KBM-7 (cell line): ENCODE results near the gene DCC.
A peak's percentile ranks its signal among the peaks of the same experiment; 100 is the strongest.

Experiments used
- DNase-seq: peaks from one replicate; pipeline ENCODE4 v3.0.0-alpha.2; 2015
- in situ Hi-C: fragments of 300-500 bp; cut with MboI; formaldehyde crosslinking; loops from 2 replicates; pipeline ENCODE4 v1.14.3; 2020; ENCODE audit warnings: low sequenced_read_pairs, low pct_unique_long_range_greater_than_20kb, mixed read lengths

Gene DCC, protein sequence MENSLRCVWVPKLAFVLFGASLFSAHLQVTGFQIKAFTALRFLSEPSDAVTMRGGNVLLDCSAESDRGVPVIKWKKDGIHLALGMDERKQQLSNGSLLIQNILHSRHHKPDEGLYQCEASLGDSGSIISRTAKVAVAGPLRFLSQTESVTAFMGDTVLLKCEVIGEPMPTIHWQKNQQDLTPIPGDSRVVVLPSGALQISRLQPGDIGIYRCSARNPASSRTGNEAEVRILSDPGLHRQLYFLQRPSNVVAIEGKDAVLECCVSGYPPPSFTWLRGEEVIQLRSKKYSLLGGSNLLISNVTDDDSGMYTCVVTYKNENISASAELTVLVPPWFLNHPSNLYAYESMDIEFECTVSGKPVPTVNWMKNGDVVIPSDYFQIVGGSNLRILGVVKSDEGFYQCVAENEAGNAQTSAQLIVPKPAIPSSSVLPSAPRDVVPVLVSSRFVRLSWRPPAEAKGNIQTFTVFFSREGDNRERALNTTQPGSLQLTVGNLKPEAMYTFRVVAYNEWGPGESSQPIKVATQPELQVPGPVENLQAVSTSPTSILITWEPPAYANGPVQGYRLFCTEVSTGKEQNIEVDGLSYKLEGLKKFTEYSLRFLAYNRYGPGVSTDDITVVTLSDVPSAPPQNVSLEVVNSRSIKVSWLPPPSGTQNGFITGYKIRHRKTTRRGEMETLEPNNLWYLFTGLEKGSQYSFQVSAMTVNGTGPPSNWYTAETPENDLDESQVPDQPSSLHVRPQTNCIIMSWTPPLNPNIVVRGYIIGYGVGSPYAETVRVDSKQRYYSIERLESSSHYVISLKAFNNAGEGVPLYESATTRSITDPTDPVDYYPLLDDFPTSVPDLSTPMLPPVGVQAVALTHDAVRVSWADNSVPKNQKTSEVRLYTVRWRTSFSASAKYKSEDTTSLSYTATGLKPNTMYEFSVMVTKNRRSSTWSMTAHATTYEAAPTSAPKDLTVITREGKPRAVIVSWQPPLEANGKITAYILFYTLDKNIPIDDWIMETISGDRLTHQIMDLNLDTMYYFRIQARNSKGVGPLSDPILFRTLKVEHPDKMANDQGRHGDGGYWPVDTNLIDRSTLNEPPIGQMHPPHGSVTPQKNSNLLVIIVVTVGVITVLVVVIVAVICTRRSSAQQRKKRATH (N-terminal part only)

DNA sequence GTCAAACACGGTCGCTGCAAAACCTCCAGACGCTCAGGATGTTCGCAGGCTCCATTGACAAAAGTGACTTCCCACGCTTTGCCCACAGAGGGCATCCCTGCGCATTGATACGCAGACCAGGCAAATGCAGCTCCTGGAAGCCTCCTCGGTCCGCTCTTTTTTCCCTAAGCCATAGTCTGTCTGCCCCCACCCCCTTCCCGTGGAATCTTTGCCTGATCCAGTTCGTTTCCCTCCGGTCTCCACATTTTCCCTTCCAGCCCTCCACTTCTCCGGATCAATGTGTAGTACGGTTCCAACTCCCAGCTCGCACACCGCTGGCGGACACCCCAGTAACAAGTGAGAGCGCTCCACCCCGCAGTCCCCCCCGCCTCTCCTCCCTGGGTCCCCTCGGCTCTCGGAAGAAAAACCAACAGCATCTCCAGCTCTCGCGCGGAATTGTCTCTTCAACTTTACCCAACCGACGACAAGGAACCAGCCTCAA is at the start of gene DCC:
TSS of gene DCC (plus strand) at position 307 of the 481 bp plus-strand sequence. CDS start 591 bp downstream, outside the sequence.
- peak; percentile 10 for DNase-seq
- in situ Hi-C loops = no loop called here

DNA sequence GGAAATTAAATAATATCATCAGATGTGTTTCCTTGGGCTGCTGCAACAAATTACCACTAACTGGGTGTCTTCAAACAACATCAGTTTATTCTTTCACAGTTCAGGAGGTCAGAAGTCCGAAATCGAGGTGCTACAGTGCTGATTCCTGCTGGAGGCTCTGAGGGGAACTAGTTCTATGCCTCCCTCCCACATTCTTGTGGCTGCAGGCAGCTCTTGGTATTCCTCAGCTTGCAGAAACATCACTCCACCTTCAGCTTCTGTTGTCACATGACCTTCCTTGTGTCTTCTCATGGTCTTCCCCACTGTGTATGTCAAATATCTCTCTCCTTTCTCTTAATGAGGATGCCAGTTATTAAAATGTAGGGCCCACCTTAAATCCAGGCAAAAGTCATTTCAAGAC is 29.3 kb upstream of the DCC start:
- in situ Hi-C loops = no loop called here
- DNase-seq = no peak

DNA sequence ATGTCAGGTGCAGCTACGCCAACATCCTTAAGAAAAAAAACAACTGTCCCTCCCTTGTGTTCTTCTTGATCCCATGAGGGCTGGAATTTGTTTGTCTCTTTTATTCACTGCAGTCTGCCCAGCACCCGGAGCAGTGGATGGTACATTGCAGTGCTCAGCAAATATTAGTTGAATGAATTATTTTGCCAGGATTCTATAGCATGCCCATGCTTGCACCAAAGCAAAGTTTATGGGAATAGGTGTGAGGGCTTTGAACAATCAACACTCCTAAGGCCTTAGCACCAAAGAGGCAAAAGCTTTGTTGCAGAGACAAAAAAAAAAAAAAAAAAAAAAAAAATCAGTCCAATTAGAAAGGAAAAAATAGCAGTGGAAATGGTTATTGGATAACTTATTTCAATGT is 28.7 kb upstream of the DCC start:
- in situ Hi-C loops = no loop called here
- no peak for DNase-seq

DNA sequence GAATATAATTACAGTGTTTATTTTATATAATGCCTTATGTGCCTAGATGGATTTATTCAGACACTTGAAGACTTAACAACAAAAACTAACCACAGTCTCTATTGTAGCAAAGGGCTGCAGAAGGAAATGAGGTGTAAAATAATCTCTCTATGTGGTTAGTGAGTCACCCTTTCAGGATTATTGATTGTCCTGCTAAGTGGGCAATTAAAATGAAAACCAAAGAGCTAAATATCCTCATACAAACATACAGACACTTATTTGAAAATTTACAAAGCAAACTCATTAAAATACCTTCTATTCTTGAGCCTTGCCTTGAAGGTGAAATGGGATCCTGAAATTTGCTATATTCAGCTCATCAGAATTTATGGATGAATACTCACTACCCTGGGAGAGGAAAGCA is 27.7 kb upstream of the DCC start:
- DNase-seq = no peak
- in situ Hi-C loops = no loop called here

DNA sequence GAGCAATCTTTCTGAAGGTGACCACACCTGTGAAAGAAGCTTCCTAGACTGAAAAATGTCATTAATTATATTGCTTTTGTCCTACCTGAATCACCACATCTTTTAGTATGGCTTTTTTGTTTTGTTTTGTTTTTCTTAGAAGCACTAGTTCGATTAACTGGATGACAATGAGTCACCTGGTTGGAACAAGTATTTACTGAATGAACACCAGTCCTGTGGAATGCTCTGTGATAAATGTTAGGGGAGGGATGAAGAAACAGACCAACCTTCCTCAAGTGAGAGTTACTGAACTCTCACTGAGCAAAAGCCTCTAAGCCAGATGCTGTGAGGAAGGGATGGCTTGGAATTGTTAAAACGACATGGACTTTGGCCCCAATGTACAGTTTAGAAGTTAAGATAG is 26.8 kb upstream of the DCC start:
- in situ Hi-C loops = no loop called here
- no peak for DNase-seq

DNA sequence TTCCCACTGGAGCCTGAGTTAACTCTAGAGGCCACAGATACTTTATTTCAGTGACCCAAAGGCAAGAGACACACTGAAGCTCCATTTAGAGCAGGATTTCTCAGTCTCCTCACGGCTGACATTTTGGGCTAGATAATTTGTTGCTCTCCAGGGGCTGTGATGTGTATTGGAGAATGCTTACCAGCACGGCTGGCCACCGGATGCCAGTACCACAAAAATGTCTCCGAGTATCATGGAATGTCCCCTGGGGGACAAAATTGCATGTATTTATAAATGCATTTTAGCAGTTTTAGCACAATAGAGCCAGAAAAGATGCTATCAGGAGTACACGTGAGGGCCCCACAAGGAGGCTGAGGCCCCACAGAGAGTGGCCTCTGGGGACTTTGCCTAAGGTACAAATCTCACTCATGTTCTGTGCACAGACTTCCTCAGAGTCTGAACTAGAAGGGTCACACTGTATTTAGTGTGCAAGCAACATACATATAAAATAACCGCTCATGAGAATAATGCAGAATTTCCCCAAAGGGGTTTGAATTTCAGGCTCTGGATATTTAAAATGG is 20.5 kb upstream of the DCC start:
- DNase-seq = no peak
- in situ Hi-C loops = no loop called here

DNA sequence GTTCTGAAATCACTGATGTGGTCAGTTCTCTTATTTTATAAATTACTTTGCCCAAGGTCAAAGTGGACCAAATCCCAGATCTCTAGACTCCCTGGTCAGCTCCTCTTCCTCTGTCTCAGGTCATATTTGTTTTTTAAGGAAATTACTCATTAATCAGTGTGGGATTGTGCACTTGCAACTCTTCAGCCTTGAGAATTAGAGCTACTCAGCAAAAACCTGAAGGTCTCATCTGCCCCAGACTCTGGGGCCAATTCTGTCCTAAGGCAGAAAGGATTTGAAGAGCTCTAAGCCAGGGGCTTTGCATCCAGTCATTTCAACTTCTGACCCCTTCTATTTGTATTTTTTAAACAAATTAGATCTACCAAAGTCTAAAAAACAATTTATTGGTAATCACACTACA is 17.7 kb upstream of the DCC start:
- in situ Hi-C loops = no loop called here
- DNase-seq = no peak

DNA sequence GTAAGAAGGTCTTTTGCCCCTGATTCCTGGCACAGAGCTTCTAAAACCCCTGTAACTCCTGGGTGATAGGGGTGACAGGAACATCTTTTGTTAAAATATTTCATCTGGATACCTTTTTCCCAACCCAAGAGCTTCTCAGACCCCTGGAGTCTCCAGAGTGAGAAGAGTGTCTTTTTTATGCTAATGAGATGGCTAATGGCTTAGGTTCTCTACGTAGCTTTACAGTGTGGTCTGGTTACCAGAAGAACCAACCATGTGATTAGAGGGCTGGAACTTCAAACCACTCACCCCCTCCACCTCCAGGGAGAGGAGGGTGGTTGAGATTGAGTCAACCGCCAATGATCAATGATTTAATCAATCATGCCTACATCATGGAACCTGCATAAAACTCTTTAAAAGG is 16.2 kb upstream of the DCC start:
- in situ Hi-C loops = no loop called here
- no peak for DNase-seq

DNA sequence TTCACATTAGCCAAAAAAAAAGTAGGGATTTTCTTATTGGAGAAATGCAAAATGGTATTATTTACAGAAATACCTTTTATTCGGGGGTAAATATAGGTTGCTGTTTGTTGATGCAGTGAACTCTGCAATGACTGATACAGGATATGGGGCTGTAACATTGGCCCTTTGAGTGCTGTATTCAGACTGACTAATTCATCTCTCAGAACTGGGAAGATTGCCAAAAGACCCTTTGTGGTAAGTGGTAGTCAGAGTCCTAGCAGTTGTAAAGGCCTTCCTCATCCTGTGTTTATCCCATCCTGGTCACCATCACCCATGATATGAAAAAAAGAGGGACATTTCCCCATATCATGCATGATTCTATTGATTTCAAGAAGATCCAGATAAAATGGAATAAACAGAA is 14.0 kb upstream of the DCC start:
- DNase-seq = no peak
- in situ Hi-C loops = no loop called here

DNA sequence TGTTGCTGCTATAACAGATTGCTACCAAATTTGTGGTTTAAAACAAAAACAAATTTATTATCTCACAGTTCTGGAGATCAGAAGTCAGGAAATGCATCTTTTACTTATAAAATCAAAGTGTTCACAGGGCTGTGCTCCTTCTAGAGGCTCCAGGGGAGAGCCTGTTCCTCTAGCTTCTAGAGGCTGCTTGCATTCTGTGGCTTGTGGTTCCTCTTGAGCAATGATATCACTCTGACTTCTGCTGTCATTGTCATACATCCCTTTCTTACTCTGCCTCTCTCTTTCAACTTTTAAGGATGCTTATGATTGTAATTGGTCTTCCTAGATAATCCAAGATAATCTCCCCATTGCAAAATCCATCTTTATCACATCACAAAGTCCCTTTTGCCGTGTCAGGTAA is 6.1 kb upstream of the DCC start:
- in situ Hi-C loops = no loop called here
- no peak for DNase-seq

DNA sequence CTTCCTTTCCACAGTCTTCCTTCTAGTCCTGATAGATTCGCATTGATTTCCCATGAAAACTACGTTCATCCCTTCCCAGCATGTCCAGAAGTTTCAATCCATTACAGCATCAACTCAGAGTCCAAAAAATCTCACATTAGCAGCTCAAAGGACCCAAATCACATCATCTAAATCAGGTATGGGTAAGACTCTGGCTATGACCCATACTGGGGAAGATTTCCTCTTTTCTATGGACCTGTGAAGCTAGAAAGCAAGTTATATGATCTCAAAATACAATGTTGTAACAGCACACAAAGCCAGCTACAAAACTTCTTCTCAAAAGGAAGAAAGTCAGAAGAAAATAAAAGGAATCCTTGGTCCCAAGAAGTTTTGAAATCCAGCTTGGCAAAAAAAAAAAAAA is 5.7 kb upstream of the DCC start:
- in situ Hi-C loops = no loop called here
- DNase-seq = no peak

DNA sequence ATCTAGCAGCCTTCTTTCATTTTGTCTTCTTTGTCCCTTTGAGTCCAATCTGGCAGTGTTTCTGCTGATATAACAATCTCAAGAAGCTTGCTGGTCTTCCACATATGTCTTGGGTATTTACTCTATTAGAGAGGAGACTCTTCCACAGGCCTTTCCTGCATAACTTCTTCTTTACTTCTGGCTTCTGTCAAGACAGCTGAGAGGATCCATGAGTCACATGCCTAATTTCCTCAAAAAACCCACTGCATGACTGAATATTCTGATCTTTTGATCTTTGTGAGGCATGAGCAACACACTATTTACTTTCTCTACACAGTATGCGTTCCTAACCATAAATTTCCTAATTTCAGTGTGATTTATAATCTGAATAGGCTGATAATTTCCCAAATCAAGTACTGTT is 5.1 kb upstream of the DCC start:
- DNase-seq = no peak
- in situ Hi-C loops = no loop called here

DNA sequence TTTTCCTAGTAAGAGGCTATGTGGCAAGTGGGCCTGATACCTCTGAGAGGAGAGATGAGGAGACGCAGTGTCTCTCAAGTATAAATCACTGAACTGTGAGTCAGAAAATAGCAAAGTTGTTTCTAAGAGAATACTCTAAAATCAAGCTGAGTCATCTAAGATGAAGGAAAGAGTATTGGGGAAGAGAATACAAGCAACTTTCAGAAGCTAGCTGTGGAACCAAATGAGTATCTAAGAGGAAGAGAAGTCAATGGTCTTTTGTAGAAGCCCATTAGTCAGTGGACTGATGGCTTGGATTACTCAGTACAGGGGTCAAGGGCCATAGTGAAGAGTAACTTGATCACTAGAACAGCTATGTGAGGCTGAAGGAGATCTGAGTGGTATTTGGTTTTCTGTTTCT is 2.7 kb upstream of the DCC start:
- no peak for DNase-seq
- in situ Hi-C loops = no loop called here

DNA sequence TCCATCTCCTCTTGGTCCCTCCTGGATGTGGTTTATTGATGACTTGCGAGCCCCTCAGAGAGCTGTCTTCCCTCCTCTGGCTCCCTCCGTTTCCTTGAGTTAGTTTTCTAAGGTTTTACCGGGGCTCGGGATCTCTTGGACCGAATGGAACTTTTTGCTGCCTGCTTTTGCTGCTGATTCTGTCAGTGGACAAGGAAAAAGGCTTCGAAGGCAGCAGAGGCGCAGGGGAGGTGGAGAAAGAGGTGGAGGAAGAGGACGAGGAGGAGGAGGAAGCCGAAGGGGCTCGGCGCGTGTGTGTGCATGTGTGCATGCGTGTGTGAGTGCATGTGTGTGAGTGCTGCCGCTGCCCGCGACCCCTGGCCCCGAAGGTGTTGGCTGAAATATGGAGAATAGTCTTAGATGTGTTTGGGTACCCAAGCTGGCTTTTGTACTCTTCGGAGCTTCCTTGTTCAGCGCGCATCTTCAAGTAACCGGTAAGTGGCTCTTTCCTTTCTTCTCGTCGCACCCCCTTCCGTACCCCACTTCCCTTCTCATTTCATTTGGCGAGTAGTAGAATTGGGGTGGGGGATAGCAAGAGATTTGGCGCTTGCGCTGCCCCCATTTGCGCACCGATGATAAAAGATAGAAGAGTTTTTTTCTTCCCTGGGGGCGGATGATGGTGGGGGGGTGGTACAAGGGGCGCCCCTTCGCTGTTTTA is 557 bp downstream of the DCC start:
- in situ Hi-C loops = no loop called here

DNA sequence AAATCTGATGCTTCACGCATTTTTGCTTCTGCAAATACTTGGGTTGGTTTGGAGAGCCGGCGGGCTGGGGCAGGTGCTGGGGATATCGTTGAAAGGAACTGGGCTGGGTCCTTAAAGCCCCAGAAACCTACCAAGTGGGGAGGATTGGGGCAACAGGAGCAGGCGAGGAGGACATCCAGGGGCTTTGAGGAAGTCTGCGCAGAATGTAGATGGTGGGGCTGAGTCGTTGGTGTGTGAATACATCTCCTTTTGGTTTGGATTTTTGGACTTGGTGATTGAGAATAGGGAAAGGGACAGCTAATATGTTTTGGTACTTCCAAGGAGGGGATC is 1.1 kb downstream of the DCC start:
- in situ Hi-C loops = no loop called here
- DNase-seq = no peak

More for the DNA sequence above, 557 bp downstream of the DCC start:
- no peak for DNase-seq

DNA sequence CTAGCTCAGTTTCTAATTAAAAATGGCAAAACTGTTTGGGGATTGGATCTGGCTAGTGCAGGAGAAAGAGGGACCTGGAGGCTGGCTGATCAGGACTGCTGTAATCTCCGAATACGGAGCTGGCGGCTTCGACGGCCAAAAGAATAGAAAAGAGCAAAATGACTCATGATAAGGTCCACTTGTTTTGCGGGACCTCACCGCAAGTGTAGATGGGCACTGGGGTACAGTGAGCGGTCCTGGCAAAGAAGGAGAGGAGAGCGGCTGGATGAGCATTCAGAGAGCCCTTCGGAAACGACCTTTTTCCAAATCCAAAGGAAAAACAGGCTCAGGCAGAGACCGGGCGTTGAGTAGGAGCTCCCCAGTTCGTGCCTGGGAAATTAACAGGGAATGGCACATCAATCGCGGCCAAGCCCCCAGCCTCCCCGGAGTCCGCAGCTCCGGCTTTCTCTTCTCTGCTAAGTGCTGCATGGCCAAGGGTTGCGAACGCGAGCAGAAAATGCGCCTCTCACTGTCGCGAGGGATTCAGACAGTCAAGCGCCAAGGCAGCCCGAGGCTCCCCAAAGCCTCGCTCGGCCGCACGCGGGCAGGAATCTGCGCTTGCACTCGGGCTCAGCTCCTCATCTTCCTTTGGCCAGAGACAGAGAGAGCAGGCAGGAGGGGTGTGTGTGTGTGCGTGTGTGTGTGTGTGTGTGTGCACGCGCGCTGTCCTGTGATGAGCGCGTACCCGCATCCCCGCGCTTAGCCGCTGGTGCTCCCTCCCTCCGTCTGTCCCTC is 1.8 kb downstream of the DCC start:
- DNase-seq = no peak
- in situ Hi-C loops = no loop called here

DNA sequence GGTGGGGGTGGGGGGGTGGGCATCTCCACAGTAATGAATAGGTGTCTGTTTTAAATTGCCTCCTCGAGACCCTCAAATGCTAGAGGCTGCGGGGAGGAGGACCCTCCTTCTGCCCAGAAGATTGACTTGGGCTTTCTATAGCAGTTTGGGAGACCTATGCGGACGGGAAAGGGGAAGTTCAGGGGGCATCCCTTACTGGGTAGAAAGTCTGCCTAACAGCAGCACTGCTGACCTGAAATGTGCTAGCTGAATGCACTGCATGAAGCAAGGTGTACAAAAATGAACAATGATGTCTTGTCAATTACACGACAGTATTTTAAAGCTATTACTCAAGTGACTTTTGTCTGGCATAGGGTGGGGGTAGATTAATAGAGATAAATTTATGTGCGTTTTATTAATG is 2.5 kb downstream of the DCC start:
- DNase-seq = no peak
- in situ Hi-C loops = no loop called here

DNA sequence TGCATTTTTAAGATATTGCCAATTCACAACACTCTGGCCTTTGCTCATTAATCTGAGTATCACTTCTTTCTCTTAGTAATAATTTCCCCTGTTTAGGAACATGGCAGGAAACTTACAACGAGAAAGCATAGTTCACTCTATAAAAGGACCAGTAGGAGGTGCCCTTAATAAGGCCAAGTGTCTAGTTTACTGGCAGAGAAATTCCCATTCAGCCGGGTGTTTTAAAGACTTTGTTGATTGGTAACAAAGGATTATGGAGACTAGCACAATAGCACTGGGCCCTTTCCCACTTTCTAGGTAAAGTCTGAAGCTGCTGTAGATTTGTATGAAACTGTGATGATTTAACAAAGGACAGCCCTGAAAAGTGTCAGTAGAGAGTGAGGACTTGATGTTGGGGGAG is 3.1 kb downstream of the DCC start:
- DNase-seq = no peak
- in situ Hi-C loops = no loop called here
